GM12878 (cell line): ENCODE measurements around the gene SRSF9.
"Not testable (repeated sequence)": the region's sequence is repeated elsewhere in the genome, so short reads cannot be mapped to it uniquely, and the experiment has no call there.

ENCODE experiments used
- CEBPB ChIP-seq, 2 experiments: fragments of 150-350 bp in 1 of 2; IDR thresholded peaks; 2 replicates each; pipeline ENCODE4 v1.6.1; 2012 to 2014; ENCODE audit warnings: low read depth in 2 of 2, low read length in 2 of 2, borderline replicate concordance in 1 of 2, inconsistent platforms in 1 of 2
- CHD4 ChIP-seq: fragments of 200-600 bp; sonication (generic); IDR thresholded peaks from 2 replicates; pipeline ENCODE4 v1.6.1; 2016; ENCODE audit warnings: mild to moderate bottlenecking
- CTCF ChIP-seq, 3 experiments: IDR thresholded peaks in 2 of 3; conservative IDR thresholded peaks in 1 of 3; 2 replicates each; pipeline ENCODE4 v1.5.1; 2011; ENCODE audit warnings: low read depth in 3 of 3, low read length in 3 of 3, mild to moderate bottlenecking in 3 of 3, control low read depth in 2 of 3, moderate library complexity in 2 of 3, inconsistent platforms in 1 of 3, mixed read lengths in 1 of 3; ENCODE audit not compliant: control insufficient read depth in 2 of 3, insufficient read depth in 1 of 3; ENCODE audit errors: extremely low read depth in 1 of 3
- EZH2 ChIP-seq: IDR thresholded peaks from 2 replicates; pipeline ENCODE4 v1.6.1; 2012; ENCODE audit warnings: low read depth, mild to moderate bottlenecking, control low read depth, inconsistent platforms, low read length, borderline replicate concordance; ENCODE audit not compliant: control insufficient read depth
- KDM1A ChIP-seq: fragments of 200-600 bp; sonication (generic); IDR thresholded peaks from 2 replicates; pipeline ENCODE4 v1.6.1; 2016; ENCODE audit warnings: borderline replicate concordance
- RELA ChIP-seq: fragments of 450-650 bp; IDR thresholded peaks from 2 replicates; pipeline ENCODE4 v1.8.0; 2014; ENCODE audit warnings: borderline replicate concordance; ENCODE audit not compliant: partially characterized antibody
- TF ChIP-seq, protein P1 (sequence below): fragments of 450-650 bp; IDR thresholded peaks from 2 replicates; pipeline ENCODE4 v1.6.1; 2016; ENCODE audit warnings: mild to moderate bottlenecking

- TF ChIP-seq, protein P1, sequence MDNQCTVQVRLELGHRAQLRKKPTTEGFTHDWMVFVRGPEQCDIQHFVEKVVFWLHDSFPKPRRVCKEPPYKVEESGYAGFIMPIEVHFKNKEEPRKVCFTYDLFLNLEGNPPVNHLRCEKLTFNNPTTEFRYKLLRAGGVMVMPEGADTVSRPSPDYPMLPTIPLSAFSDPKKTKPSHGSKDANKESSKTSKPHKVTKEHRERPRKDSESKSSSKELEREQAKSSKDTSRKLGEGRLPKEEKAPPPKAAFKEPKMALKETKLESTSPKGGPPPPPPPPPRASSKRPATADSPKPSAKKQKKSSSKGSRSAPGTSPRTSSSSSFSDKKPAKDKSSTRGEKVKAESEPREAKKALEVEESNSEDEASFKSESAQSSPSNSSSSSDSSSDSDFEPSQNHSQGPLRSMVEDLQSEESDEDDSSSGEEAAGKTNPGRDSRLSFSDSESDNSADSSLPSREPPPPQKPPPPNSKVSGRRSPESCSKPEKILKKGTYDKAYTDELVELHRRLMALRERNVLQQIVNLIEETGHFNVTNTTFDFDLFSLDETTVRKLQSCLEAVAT, result not testable (repeated sequence)
- TF ChIP-seq EZH2; CHD4; RELA; CEBPB (IDR thresholded peaks at IDR 0.05; ENCODE audit: borderline replicate concordance in 1 of 2, low read depth in 2 of 2, low read length in 2 of 2); CTCF (IDR thresholded peaks at IDR 0.05 in 2 of 3, conservative IDR thresholded peaks at IDR 0.05 in 1 of 3; ENCODE audit: control insufficient read depth in 2 of 3, extremely low read depth in 1 of 3, insufficient read depth in 1 of 3, low read depth in 3 of 3, low read length in 3 of 3); KDM1A: not testable (repeated sequence)
These were observed 17.0 kb downstream of the SRSF9 start for GRCh38 chr12:120452524-120452923.
